IMR-90 (cell line): ENCODE results near the gene ATRNL1. TPM values are rescaled to one million over a fixed set of nuclear protein-coding genes. Genes with fewer than 3 reads are reported as not detected.

Experiments used
- ATAC-seq: fragments of 200-7000 bp; cut with Tn5 transposase; 2 replicates; pipeline ENCODE4 v1.9.1; 2020; ENCODE audit warnings: low read depth, mild to moderate bottlenecking, moderate library complexity
- BruUV-seq: library from RNA; stranded (reverse); fragments of 400-500 nt; replicated peaks from 2 replicates; lab custom pipeline; 2021; lab: Mats Ljungman, UMichigan
- CTCF ChIA-PET: fragments of 300-600 bp; formaldehyde crosslinking; extraction: SDS; loops from one replicate; lab custom pipeline; 2021; ENCODE audit warnings: antibody characterized with exemption; lab: Yijun Ruan, JAX
- POLR2A ChIA-PET: fragments of 300-600 bp; sonication (Branson Sonifier 250); formaldehyde crosslinking; loops from one replicate; lab custom pipeline; 2022; ENCODE audit warnings: antibody characterized with exemption; ENCODE audit not compliant: unreplicated experiment; lab: Charles Lee
- DNase-seq: peaks from one replicate; pipeline ENCODE4 v3.0.0; 2013
- H2AFZ ChIP-seq: replicated peaks from 2 replicates; pipeline ENCODE3; 2013; ENCODE audit warnings: low read length, mild to moderate bottlenecking; ENCODE audit not compliant: poor library complexity
- H2AK5ac ChIP-seq: 2 replicates; pipeline ENCODE4 v1.6.1; 2013; ENCODE audit warnings: low read depth, low read length, inconsistent platforms
- H2AK9ac ChIP-seq: replicated peaks from 2 replicates; pipeline ENCODE3; 2013; ENCODE audit warnings: mild to moderate bottlenecking, low read depth, low read length, moderate library complexity; ENCODE audit not compliant: poor library complexity
- H2BK120ac ChIP-seq: 2 replicates; pipeline ENCODE4 v1.6.1; 2013; ENCODE audit warnings: low read depth, low read length, inconsistent platforms
- H2BK15ac ChIP-seq: 3 replicates; pipeline ENCODE4 v1.6.1; 2013; ENCODE audit warnings: low read depth, low read length, inconsistent platforms
- H2BK20ac ChIP-seq: 2 replicates; pipeline ENCODE4 v1.6.1; 2013; ENCODE audit warnings: low read depth, mild to moderate bottlenecking, inconsistent platforms, low read length, moderate library complexity
- H2BK5ac ChIP-seq: 2 replicates; pipeline ENCODE4 v1.6.1; 2013; ENCODE audit warnings: mild to moderate bottlenecking, low read depth, low read length, inconsistent platforms; ENCODE audit not compliant: poor library complexity, severe bottlenecking
- H3K14ac ChIP-seq: replicated peaks from 2 replicates; pipeline ENCODE4 v1.6.1; 2013; ENCODE audit warnings: low read depth, low read length, inconsistent platforms
- H3K18ac ChIP-seq: 2 replicates; pipeline ENCODE4 v1.6.1; 2013; ENCODE audit warnings: low read depth, low read length, control low read depth
- H3K23ac ChIP-seq: 2 replicates; pipeline ENCODE4 v1.6.1; 2013; ENCODE audit warnings: low read depth, low read length, inconsistent platforms
- H3K27ac ChIP-seq: 2 replicates; pipeline ENCODE4 v1.5.1; 2013; ENCODE audit warnings: mild to moderate bottlenecking, control low read depth, low read length; ENCODE audit not compliant: insufficient read depth
- H3K27me3 ChIP-seq: 2 replicates; pipeline ENCODE4 v1.6.1; 2013; ENCODE audit warnings: low read length; ENCODE audit not compliant: control insufficient read depth, insufficient read depth
- H3K36me3 ChIP-seq: 2 replicates; pipeline ENCODE4 v1.6.1; 2013; ENCODE audit warnings: low read length, mixed read lengths; ENCODE audit not compliant: control insufficient read depth, insufficient read depth
- H3K4ac ChIP-seq: 2 replicates; pipeline ENCODE4 v1.6.1; 2013; ENCODE audit warnings: low read depth, low read length, inconsistent platforms
- H3K4me1 ChIP-seq: 2 replicates; pipeline ENCODE4 v1.6.1; 2013; ENCODE audit warnings: low read length, mixed read lengths; ENCODE audit not compliant: control insufficient read depth, insufficient read depth
- H3K4me2 ChIP-seq: 2 replicates; pipeline ENCODE4 v1.6.1; 2013; ENCODE audit warnings: low read depth, mild to moderate bottlenecking, control low read depth, low read length, moderate library complexity
- H3K4me3 ChIP-seq: 2 replicates; pipeline ENCODE4 v1.5.1; 2013; ENCODE audit warnings: low read depth, mild to moderate bottlenecking, control low read depth, low read length, moderate library complexity; ENCODE audit not compliant: insufficient read depth
- H3K56ac ChIP-seq: 2 replicates; pipeline ENCODE4 v1.6.1; 2013; ENCODE audit warnings: low read length, inconsistent platforms; ENCODE audit not compliant: insufficient read depth; ENCODE audit errors: extremely low read depth
- H3K79me1 ChIP-seq, 2 experiments: 2 replicates each; pipeline ENCODE4 v1.6.1; 2013; ENCODE audit warnings: low read length in 2 of 2, inconsistent platforms in 1 of 2, low read depth in 1 of 2
- H3K9ac ChIP-seq: 2 replicates; pipeline ENCODE4 v1.6.1; 2013; ENCODE audit warnings: low read depth, low read length, control low read depth
- H3K9me1 ChIP-seq: 2 replicates; pipeline ENCODE4 v1.6.1; 2013; ENCODE audit warnings: low read length, inconsistent platforms; ENCODE audit not compliant: insufficient read depth
- H3K9me3 ChIP-seq: 2 replicates; pipeline ENCODE4 v1.6.1; 2013; ENCODE audit warnings: low read length; ENCODE audit not compliant: control insufficient read depth, insufficient read depth
- H4K20me1 ChIP-seq: 2 replicates; pipeline ENCODE4 v1.6.1; 2013; ENCODE audit warnings: low read length, inconsistent platforms; ENCODE audit not compliant: insufficient read depth
- H4K5ac ChIP-seq: 2 replicates; pipeline ENCODE4 v1.6.1; 2013; ENCODE audit warnings: mild to moderate bottlenecking, low read depth, low read length, control low read depth
- H4K8ac ChIP-seq, 2 experiments: 2 replicates each; pipeline ENCODE4 v1.6.1; 2013; ENCODE audit warnings: low read depth in 2 of 2, low read length in 2 of 2, control low read depth in 1 of 2, inconsistent platforms in 1 of 2
- H4K91ac ChIP-seq: 2 replicates; pipeline ENCODE4 v1.6.1; 2013; ENCODE audit warnings: low read depth, low read length, inconsistent platforms; ENCODE audit not compliant: insufficient read depth
- FOS ChIP-seq: fragments of 150-350 bp; IDR thresholded peaks from 2 replicates; pipeline ENCODE4 v1.6.1; 2016; ENCODE audit warnings: low read depth, low read length
- MAFK ChIP-seq: IDR thresholded peaks from 2 replicates; pipeline ENCODE4 v1.6.1; 2012; ENCODE audit warnings: low read depth, low read length, improper control_type of control experiment
- MAZ ChIP-seq: IDR thresholded peaks from 2 replicates; pipeline ENCODE4 v1.6.1; 2012; ENCODE audit warnings: low read depth, mild to moderate bottlenecking, low read length, improper control_type of control experiment, moderate library complexity, borderline replicate concordance
- NFE2L2 ChIP-seq: fragments of 150-350 bp; IDR thresholded peaks from 2 replicates; pipeline ENCODE4 v1.6.1; 2016; ENCODE audit warnings: low read depth, mild to moderate bottlenecking, low read length
- RAD21 ChIP-seq: IDR thresholded peaks from 2 replicates; pipeline ENCODE4 v1.6.1; 2012; ENCODE audit warnings: low read length, improper control_type of control experiment
- RCOR1 ChIP-seq: IDR thresholded peaks from 2 replicates; pipeline ENCODE4 v1.6.1; 2012; ENCODE audit warnings: mild to moderate bottlenecking, low read length, improper control_type of control experiment; ENCODE audit not compliant: insufficient replicate concordance
- RFX5 ChIP-seq: IDR thresholded peaks from 2 replicates; pipeline ENCODE4 v1.8.0; 2012; ENCODE audit warnings: low read depth, mild to moderate bottlenecking, low read length, moderate library complexity
- WGBS, 2 experiments: methylation state at CpG; one replicate each; pipeline versions ENCODE4 v1.1.5 to v1.1.7; 2013; ENCODE audit warnings: missing lambda C conversion rate in 2 of 2; ENCODE audit not compliant: insufficient read length in 1 of 2; ENCODE audit errors: extremely low coverage in 2 of 2; 5-methylcytosine and 5-hydroxymethylcytosine counted together
- dilution Hi-C: fragments of 300-500 bp; cut with HindIII; formaldehyde crosslinking; loops from one replicate; pipeline ENCODE4 v1.14.3; 2018; ENCODE audit warnings: low sequenced_read_pairs; ENCODE audit not compliant: unreplicated experiment
- in situ Hi-C: fragments of 300-500 bp; cut with MboI; formaldehyde crosslinking; loops from 3 replicates; pipeline ENCODE4 v1.14.3; 2019; ENCODE audit warnings: low sequenced_read_pairs, inconsistent platforms, mixed read lengths
- intact Hi-C: fragments of 100-400 bp; cut with micrococcal nuclease; formaldehyde crosslinking; loops from 2 replicates; pipeline ENCODE4 v1.10.0; 2022
- polyA plus RNA-seq, 3 experiments: library from polyadenylated mRNA; depleted of rRNA; stranded (reverse); fragments of >200 nt; gene quantifications; 2 replicates each; pipeline ENCODE4 v1.2.3, GENCODE V29; 2012; ENCODE audit warnings: low replicate concordance in 1 of 3
- total RNA-seq: library from RNA; depleted of rRNA; stranded (reverse); fragments of >200 nt; gene quantifications from 2 replicates; pipeline ENCODE4 v1.2.3, GENCODE V29; 2012
- TF ChIP-seq, protein P1 (sequence below): conservative IDR thresholded peaks from 2 replicates; pipeline ENCODE4 v1.5.1; 2012; ENCODE audit warnings: mild to moderate bottlenecking, low read depth, low read length, improper control_type of control experiment

ATRNL1 gene
- total and polyA plus RNA-seq, 2 of the 4 experiments (the other 2 are of a cell fraction), result 0.18 to 0.19 TPM

DNA sequence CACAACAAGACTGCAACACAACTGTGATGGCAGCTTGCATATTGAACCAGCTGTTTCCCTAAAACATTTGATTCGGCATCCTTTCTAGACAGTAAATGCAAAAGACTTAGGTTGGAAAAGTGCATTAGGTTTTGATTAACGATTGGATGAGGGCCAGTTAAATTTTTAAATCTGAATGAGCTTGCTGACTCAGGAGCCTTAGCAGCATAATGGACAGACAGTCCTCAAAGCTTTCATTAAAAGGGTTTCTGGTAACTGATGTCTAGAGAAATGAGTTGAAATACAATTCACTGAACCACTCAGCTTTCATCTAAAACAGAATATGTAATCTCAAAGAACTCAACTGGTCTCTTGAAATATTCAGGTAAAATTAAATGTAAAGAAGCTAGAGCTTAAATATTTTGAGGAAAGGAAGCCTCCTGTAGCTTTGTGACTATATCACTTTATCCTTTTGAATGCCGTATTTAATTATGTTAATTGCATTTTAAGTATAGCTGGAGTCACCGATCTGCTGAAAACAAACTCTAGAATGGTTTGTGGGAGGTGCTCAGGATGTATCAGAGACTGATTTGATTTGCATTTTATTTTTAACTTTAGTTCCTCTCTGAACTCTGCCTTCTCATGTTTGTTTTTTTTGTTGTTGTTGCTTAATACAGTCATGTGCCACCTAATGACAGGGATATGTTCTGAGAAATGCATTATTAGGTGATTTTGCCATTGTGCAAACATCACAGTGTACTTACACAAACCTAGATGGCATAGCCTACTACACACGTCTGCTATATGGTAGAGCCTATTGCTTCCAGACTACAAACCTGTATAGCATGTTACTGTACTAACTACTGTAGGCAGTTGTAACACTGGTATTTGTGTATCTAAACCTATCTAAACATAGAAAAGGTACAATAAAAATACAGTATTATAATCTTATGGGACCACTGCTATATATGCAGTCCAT is 29.2 kb upstream of the ATRNL1 start:
- TF ChIP-seq RFX5 (no peak), FOS (no peak), NFE2L2 (no peak), RCOR1 (no peak), RAD21 (no peak), MAZ (no peak), MAFK (no peak)
- TF ChIP-seq, protein P1, sequence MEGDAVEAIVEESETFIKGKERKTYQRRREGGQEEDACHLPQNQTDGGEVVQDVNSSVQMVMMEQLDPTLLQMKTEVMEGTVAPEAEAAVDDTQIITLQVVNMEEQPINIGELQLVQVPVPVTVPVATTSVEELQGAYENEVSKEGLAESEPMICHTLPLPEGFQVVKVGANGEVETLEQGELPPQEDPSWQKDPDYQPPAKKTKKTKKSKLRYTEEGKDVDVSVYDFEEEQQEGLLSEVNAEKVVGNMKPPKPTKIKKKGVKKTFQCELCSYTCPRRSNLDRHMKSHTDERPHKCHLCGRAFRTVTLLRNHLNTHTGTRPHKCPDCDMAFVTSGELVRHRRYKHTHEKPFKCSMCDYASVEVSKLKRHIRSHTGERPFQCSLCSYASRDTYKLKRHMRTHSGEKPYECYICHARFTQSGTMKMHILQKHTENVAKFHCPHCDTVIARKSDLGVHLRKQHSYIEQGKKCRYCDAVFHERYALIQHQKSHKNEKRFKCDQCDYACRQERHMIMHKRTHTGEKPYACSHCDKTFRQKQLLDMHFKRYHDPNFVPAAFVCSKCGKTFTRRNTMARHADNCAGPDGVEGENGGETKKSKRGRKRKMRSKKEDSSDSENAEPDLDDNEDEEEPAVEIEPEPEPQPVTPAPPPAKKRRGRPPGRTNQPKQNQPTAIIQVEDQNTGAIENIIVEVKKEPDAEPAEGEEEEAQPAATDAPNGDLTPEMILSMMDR, result no peak
- H3K56ac ChIP-seq, result no peak overlapping the region
- intact Hi-C loops (no loop called here), dilution Hi-C loops (no loop called here), in situ Hi-C loops (no loop called here)
- H3K9me3 ChIP-seq, result no peaks in the 10 kb centered on the region
- H3K79me1 ChIP-seq, result no peaks in the 10 kb centered on the region
- H3K18ac ChIP-seq, result no peak overlapping the region
- no peak overlapping the region for H2AK5ac ChIP-seq
- DNase-seq, result no peak
- no TSS peak for BruUV-seq
- no peak overlapping the region for H3K4ac ChIP-seq
- ChIA-PET POLR2A (no interaction called here), CTCF (no interaction called here)
- H4K8ac ChIP-seq, result no peak overlapping the region
- peaks cover 13% of the 10 kb centered on the region for H3K27me3 ChIP-seq
- no peak overlapping the region for H2BK120ac ChIP-seq
- H2BK15ac ChIP-seq, result no peak overlapping the region
- H4K5ac ChIP-seq, result no peak overlapping the region
- no peak overlapping the region for H2BK5ac ChIP-seq
- no peak overlapping the region for H2BK20ac ChIP-seq
- no peaks in the 10 kb centered on the region for H3K4me1 ChIP-seq
- no peak overlapping the region for H2AFZ ChIP-seq
- H3K23ac ChIP-seq, result no peak overlapping the region
- no peak overlapping the region for H3K4me2 ChIP-seq
- H4K20me1 ChIP-seq, result no peaks in the 10 kb centered on the region
- no peak overlapping the region for H2AK9ac ChIP-seq
- H3K9me1 ChIP-seq, result no peaks in the 10 kb centered on the region
- no peak overlapping the region for H4K91ac ChIP-seq
- no peak overlapping the region for H3K27ac ChIP-seq
- no peak for ATAC-seq
- no CpG with 5 or more reads among the region's 5 CpGs for WGBS, 2 experiments
- no peak overlapping the region for H3K4me3 ChIP-seq
- H3K9ac ChIP-seq, result no peak overlapping the region
- H3K14ac ChIP-seq, result no peak overlapping the region
- H3K36me3 ChIP-seq, result no peaks in the 10 kb centered on the region
